Renal cortical epithelial cell (primary cell): ENCODE results near the gene DUS1L. TPM values are rescaled to one million over a fixed set of nuclear protein-coding genes. Genes with fewer than 3 reads are reported as not detected.

Experiments
- DNase-seq: peaks from one replicate; pipeline ENCODE4 v3.0.0-alpha.2; 2011; ENCODE audit warnings: low read depth
- total RNA-seq: library from RNA; depleted of rRNA; stranded (reverse); fragments of >200 nt; gene quantifications from 2 replicates; pipeline ENCODE4 v1.2.3, GENCODE V29; 2014

The DUS1L gene
- total RNA-seq, 1 donor from 2014 or later = 66.3 TPM

DNA sequence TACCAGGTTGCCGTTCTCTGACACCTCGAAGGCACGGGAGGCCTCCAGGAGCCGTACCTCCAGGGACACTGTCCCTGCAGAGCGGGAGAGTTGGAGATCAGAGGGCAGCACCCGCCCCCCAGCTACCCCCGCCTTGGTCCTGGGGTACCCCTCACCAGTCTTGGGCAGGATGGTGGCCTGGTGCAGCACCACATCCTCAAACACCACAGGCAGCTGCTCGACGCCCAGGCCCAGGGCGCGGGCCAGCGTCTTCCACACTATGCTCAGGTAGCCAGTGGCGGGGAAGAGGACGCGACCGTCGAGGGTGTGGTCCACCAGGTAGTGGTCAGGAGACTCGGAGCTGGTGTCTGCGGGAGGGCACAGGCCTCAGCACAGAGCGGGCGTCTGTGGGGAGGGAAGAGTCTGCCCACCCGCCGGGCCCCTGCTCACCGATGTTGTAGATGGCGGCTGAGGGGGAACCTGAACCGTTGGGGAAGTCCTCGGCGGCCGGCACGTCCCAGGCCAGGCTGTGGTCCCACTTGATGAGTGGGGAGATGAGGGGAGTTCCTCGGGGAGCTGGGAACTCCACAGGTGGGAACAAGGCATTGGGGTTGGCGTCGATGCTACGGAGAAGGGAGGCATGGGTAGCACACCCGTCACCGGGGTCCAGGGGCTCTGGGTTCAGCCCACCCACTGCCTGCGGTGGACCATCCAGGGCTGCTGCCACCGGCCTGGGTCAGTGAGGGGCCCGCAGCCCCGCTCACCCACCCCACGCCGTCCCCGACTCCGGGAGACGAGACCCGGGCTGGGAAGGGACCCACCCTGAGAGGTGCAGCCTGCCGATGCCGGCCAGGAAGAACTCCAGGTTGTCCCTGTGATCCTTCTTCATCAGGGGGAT is 22.6 kb upstream of the DUS1L start:
- DNase-seq = no peak

DNA sequence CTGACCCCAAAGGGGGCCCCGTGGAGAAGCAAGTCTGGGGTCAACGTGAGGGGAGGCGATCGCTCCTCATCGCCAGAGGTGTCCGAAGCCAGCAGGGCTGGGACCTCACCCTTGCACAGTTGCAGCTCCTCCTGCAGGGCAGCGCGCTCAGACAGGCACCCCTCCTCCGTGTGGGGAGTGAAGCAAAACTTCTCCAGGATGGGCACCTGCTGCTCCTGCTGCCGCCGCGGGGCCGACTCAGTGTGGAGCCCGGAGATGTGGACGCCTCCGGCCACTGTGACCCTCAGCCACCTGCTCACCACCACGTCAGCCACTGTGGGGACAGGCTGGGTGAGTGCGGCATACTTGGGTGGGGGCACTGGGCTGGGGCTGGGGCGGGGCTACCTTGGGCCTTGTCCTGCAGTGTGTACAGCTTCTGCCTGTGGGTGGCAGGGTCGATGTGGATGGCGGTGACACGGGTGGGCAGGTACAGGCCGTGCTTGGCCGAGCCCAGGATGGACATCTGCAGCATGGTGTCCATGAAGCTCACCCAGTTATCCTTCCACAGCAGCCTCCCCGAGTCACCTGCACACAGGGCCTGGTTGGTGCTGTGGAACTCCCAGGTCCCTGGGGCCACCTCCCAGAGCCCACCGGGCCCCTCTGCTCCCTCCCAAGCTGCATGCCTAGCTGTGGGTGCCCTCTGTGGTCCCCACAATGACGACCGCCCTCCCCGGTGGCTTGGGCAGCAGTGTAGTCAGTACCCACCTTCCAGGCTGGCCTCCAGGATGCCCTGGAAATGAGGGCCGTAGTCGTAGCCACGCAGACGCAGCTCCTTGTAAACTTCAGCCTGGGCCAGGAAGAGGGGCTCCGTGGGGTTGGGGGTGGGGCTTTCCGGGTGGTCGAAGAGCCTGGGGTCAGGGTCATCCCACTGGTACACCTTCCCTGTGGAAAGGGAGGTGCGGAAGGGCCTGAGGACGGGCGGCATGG is 21.6 kb upstream of the DUS1L start:
- DNase-seq = no peak

DNA sequence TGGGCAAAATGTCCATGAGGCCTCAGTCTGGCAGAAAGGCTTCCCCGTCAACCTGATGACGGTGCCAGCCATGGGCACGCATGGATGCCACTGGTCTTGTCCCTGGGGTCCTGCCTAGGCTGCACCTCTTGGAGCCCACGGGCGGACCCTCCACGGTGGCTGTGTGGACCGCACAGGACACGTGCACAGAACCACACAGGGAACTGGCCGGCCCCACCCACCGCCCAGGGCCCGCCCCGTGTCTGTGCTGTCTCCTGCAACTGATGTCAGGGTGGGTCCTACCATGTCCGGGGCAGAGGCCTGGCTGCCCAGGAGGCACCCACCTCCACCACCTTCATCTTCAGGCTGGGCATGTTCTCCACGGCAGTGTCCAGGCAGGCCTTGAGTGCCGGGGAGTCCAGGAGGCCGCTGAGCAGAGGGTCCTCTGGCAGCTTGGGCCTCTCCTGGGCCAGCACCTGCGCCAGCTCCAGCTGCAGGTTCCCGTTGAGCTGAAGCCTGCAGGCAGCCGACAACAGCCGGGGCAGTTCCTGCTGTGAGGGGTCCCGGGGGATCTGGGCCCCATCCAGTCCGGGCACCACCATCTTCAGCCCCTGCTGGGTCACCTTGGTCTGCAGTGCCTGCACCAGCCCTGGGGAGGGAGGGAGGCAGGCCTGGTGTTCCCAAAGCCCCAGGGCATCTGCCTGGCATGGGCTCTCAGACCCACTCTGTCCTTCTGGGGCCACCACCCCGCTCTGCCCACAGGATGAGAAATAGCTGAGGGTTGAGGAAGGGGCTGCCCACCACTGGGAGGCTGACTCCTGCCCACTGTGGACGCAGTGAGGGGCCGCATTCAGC is 20.5 kb upstream of the DUS1L start:
- no peak for DNase-seq

DNA sequence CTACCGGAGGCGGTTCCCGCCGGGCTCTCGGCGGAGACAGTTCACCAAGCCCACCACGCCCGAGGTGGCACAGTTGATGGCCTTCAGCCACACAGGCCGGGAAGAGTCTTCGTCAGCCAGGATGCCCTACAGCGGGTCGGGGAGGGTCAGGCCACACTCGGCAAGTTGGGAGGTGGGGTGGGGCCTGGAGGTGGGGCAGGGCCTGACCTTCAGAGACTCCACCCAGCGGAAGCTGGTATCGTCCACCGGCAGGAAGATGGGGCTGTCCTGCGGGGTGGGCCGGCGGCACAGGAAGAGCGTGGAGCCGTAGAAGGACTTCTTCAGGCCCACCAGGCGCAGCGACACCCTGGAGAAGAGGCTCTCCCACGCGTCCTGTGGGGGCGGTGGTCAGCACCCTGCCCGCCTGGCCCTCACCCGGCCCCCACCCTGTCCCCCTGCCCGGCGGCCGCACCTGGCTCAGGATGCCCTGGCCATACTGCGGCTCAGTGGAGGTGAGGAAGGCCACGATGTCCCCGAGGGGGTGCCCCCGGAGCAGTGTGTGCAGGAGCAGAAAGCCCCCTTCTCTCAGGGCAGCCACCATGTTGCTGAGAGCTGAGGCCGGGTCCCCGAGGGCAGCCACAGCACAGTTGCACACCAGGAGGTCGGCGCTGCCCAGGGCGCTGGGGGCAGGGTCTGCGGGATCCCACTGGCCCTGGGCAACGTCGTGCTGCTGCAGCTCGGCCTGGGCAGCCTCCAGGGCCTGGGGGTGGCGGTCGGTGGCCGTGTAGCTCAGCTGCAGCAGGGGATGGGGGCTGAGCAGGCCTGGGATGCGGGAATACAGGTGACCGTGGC is 19.6 kb upstream of the DUS1L start:
- DNase-seq = no peak

DNA sequence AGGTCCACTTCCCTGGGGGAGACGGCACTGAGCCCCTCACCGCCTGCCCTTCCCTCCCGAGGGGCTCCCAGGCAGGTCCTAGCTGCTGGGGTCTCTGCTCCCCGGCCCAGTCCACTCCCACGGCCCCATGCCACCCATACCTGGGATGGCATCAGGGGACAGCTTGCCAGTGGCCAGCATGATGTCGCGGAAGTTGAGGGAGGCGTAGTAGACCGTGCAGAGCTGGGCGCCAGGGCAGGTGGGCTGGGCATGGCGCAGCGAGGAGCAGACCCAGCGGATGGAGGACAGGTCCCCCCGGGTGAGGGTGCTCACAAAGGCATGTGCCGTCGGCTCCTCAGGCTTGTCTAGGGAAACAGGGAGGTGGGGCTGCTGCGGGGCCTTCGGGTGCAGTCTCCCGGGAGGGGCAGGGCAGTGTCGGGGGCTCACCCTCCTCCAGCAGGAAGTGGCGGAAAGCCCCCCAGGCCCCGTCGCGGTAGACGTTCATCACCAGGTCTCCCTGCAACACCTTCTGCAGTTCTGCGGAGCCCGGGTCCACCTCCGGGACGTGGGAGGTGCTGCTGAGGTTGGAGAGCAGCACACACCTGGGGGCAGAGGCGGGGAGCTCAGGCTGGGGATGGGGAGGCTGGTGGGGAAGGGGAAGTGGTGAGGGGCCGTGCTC is 18.9 kb upstream of the DUS1L start:
- DNase-seq = no peak

DNA sequence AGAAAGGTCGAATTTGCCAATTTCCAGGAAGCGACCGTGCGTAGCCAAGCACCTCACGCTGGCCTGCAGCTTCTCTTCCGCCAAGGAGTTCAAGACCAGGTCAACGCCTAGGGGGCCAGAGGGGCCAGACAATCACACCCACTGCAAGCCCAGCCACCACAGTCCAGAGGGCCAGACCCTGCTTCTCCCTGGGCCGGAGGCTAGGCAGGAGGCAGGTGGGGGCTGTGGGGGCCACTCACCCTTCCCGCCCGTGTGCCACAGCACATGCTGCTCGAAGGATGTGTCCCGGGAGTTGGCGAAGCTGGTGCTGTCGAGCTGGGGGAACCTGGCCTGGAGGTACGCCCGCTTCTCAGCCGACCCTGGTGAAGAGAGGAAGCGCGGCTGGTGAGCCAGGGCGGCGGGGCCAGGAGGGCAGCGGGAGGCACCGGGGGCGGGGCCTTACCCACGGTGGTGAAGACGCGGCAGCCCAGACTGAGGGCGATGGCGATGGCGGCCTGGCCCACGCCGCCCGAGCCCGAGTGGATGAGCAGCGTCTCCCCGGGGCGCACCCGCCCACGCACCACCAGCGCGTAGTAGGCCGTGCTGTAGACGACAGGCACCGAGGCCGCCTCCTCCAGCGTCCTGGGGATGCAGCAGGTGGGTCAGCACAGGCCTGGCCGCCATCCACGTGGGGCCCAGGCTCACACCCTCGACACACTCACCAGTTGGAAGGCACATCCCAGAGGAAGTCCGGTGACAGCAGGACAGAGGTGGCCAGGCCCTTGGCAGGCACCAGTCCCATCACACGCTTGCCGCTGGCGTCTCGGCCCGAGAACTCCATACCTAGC is 18.1 kb upstream of the DUS1L start:
- DNase-seq = no peak

DNA sequence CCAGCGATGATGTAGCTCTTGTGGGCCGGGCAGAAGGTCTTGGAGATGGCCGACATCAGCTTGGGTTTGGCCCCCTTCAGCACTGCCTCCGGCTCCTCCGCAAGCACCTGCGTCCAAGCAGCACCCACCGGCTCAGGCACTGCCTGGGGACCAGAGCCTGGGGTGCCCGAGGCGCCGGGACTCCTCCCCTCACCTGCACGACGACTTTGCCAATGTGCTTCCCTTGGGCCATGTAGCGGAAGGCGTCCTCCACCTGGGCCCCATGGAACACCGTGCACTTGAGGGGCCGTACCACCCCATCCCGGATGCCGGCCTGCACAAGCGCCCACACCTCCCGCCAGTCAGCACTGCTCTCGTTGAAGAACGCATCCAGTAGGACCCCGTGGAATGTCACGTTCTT is 17.4 kb upstream of the DUS1L start:
- DNase-seq = no peak

DNA sequence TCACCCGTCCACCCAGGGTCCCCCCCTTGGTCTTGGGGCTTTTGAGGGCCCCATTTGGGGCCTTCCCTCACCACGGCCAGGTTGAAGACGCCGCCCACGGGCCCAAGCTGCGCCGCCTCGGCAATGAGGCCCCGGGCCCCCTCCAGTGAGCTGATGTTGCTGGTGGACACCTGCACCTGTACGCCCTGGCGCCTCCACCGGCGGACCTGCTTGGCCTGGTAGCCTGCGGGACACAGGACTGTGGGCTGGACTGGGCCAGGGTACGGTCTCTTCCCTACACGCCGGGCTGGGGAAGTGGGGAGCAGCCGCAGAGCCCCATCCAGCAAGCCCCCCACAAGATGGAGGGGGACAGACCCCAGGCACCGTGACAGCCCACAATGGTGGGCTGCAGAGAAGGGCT is 16.9 kb upstream of the DUS1L start:
- DNase-seq = no peak

DNA sequence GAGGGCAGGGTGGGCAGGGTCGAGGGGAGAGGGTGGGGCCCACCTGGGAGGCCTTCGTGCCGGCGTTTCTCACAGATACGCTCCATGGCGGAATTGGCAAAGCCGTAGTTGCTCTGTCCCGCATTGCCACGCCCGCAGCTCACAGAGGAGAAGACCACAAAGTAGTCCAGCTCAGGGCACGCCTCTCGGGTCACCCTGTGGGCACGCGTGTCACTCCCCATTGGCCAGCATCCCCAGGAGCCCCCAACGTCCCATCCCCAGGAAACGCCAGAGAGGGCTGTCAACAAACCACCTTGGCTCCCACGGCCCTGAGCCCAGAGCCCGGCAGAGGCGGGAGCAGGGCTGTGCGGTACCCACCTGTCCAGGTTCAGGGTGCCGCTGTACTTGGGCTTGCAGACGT is 16.4 kb upstream of the DUS1L start:
- DNase-seq = no peak

DNA sequence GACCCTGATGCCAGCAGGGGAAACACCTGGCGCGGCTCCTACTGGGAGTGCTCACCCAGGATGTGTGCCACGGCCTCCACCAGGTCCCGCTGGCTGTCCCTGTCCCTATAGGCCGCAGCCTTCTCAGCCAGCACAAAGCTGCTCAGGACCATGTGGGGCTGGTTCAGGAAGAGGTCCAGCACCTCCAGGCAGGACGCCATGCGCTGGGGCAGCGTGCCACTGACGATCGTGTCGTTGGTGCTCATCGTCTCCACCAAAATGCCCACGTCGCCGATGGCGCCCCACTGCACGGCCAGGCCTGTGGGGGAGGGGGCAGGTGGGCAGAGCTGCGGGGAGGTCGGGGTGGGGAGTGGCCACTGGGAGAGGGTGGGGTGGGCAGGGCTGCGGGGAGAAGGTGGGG is 15.9 kb upstream of the DUS1L start:
- no peak for DNase-seq

DNA sequence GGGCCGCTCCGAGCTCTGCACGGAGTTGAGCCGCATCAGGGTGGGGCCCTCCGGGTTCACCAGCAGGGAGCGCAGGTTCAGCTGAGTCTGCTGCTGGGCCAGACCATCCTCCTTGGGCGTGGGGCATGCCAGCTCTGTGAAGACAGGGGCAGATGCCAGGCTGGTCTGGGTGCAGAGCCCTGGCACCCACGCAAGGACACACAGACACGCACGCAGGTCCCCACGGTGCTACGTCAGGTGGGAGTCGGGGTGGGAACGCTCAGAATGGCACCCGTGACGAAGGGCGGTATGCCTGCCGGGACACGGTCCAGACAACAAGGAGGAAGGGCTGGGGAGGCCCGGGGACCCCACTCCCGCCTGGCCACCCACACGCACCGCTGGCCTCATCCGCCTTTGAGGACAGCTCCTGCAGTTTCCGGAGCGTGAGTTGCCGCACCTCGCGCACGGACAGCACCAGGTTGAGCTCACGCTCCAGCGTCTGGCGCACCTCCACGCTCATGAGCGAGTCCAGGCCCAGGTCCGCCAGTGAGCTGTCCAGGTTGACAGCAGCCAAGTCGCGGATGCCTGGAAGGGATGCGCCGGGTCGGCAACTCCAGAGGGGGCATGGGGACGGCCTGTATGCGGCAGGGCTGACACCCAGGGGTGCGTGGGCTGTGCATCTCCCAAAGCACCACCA is 15.3 kb upstream of the DUS1L start:
- no peak for DNase-seq

DNA sequence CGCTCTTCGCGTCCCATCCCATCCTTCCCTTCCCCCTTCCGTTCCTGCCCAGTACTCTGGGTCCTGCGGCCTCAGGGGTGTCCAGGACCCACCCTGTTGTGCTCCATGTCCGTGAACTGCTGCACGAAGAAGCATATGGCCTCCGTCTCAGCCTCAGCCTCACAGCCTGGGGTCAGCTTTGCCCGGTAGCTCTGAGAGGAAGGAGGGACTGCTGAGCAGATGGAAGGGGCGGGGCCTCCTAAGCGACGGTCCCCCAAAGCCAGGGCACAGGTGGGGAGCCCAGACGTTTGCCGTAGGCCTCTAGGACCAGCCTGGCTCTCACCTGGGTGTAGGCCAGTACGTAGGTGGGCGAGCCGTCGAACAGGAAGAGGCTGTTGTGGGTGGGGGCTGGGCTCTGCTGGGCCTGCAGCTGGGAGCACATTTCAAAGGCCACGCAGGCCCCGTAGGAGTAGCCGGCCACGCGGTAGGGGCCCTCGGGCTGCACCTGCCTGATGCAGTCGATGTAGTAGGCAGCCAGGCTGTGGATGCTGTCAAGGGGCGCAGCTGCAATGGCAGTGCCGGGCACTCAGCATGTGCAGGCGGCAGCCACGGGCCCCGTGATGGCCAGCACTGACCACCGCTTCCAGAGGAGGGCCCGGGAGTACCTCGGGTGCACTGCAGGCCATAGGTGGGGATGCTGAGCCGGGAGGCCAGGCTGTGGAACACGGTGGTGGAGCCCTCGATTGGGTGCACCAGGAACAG is 14.6 kb upstream of the DUS1L start:
- DNase-seq = no peak

DNA sequence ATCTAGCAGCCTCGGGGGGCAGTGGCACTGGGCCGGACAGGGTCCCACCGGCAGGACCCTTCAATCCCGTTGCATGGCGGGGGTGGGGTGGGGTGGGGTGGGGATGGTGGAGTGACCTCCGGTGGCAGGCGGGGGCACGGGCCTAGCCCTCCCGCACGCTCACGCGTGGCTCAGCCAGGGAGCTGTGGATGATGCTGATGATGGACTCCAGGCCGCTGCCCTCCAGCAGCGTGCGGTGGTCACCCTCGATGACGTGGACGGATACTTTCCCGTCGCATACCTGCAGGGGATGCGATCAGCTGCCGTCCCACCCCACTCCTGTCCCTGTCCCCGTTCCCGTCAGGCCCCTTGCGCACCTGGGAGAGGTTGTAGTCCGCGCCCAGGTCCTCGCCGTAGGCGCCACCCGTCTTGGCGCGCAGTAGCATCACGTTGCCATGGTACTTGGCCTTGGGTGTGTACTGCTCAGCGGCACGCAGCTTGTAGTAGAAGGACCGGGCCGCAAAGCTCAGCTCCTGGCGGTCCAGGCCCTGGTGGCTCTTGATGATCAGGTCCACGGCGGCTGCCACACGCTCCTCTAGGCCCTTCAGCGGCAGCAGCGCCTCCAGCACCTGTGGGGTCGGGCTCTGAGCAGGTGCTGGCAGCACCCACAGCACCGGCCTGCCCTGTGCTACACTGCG is 13.5 kb upstream of the DUS1L start:
- no peak for DNase-seq

DNA sequence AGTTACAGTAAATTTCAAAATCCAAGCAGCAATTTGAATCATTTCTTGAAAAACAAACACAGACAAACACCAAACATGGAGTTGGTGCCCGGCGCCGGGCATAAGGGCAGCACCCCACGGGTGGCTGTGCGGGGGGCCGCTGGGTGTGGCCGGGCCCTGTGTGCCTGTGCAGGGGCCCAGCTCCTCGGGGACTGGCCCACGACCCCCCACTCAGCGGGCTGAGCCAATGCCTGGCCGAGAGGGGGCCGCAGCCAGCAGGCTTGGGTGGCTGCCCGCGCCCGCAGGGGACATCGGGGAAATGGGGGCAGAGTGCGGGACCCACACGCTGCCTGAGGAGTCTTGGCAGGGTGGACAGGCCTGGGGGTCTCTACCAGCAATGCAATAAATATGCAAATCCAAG is 12.8 kb upstream of the DUS1L start:
- DNase-seq = no peak

DNA sequence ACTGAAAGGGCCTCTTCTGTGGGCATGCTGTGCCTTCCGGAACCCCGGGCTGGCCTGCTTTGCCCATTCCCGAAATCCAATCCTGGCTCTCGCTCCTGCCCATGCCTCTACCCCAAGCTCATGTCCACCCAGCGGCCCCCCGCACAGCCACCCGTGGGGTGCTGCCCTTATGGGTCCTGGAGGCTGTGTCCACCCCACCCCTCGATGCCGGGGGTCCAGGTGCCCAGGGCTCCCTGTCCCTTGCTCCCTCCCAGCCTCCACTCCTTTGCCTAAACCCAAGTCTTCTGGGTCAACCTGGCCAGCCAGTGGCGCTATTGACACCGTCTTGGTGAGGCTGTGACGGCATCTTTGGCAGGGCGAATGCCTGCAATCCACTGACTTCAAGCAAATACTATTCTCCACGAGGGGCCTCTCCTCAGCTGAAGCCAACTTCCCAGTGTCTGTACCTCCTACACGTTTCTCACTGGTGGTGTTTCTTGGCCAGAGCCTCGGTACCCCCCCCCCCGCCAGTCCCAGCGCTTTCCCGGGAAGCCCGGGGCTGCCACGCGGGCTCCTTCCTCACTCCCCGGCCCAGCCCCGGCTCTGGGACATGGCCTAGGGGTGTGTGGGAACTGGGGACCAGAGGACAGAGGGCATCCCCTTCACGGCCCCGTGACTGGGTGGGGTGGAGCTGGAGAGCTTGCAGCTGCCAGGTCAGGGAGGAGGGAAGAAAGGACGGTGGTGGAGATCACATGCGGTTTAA is 12.2 kb upstream of the DUS1L start:
- DNase-seq = no peak

DNA sequence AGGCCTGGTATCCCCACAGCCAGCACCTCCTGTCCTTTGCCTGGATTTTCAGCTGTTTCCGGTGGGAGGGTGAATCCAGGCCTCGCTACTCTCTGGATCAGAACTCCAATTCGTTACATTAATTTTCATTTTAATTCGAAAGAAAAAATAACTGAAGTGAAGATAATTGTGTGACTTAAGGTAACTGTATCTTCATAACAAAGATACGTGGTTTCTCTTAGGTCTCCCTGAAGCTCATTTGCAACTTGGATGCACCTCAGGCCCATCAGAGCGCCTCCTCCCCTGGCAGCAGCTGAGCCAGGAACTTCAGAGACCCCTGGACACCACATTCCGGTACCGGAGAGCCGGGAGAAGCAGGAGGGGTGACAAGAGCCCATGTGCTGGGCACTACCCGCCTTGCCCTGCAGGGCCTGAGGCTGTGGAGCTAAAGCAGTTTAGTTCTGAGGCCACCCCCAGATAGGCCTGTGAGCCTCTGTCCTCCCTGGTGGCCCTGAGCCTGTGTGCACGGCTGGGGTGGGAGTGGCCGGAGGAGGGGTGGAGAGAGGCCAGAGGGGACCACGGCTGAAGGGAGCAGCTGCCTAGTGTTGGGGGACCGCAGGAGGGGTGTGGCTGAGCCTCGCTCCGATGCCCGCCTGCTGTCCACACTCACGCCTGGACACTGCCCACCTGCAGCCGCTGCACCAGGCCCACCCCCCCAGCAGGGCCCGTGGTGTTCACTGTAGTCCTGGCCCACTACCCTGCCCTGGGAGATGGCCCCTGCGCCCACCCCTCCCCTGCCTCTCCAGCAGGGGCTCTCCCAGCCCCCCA is 11.4 kb upstream of the DUS1L start:
- DNase-seq = no peak
